SK-N-SH treated with all-trans-retinoic acid at 6 μM for 48 hours (cell line): Measurements from ENCODE around the gene ETF1.
"Not testable (repeated sequence)": the region's sequence is repeated elsewhere in the genome, so short reads cannot be mapped to it uniquely, and the experiment has no call there.

Experiments used
- ATAC-seq: fragments of 200-7000 bp; cut with Tn5 transposase; 3 replicates; pipeline ENCODE4 v1.9.1; 2020; ENCODE audit warnings: mild to moderate bottlenecking, moderate library complexity
- BACH2 ChIP-seq: fragments of 250-450 bp; sonication (Bioruptor Pico); IDR thresholded peaks from 2 replicates; pipeline ENCODE4 v1.9.0; 2021; ENCODE audit warnings: mild to moderate bottlenecking, borderline replicate concordance
- CREB5 ChIP-seq: fragments of 250-450 bp; sonication (Bioruptor Pico); IDR thresholded peaks from 2 replicates; pipeline ENCODE4 v1.5.1; 2020; ENCODE audit warnings: low read depth, mild to moderate bottlenecking, moderate library complexity
- CSDC2 ChIP-seq: fragments of 250-450 bp; sonication (Bioruptor Pico); IDR thresholded peaks from 2 replicates; pipeline ENCODE4 v1.5.0; 2020; ENCODE audit warnings: mild to moderate bottlenecking, moderate library complexity
- CSRNP3 ChIP-seq: fragments of 250-450 bp; sonication (Bioruptor Pico); IDR thresholded peaks from 2 replicates; pipeline ENCODE4 v1.5.1; 2021; ENCODE audit warnings: mild to moderate bottlenecking, moderate library complexity
- ESRRG ChIP-seq: fragments of 250-450 bp; sonication (Bioruptor Pico); IDR thresholded peaks from 2 replicates; pipeline ENCODE4 v1.6.1; 2021; ENCODE audit warnings: mild to moderate bottlenecking
- GLIS3 ChIP-seq: fragments of 250-450 bp; sonication (Bioruptor Pico); IDR thresholded peaks from 2 replicates; pipeline ENCODE4 v1.5.0; 2020; ENCODE audit warnings: mild to moderate bottlenecking, moderate library complexity
- ISL1 ChIP-seq: fragments of 250-450 bp; sonication (Bioruptor Pico); IDR thresholded peaks from 2 replicates; pipeline ENCODE4 v2.1.2; 2022; ENCODE audit warnings: mild to moderate bottlenecking, moderate library complexity
- OSR1 ChIP-seq: fragments of 250-450 bp; sonication (Bioruptor Pico); IDR thresholded peaks from 2 replicates; pipeline ENCODE4 v1.8.0; 2022; ENCODE audit warnings: moderate library complexity, mild to moderate bottlenecking, inconsistent platforms
- PATZ1 ChIP-seq: fragments of 250-450 bp; sonication (Bioruptor Pico); IDR thresholded peaks from 2 replicates; pipeline ENCODE4 v1.8.0; 2020; ENCODE audit warnings: mild to moderate bottlenecking, moderate library complexity, borderline replicate concordance
- POU6F1 ChIP-seq: fragments of 250-450 bp; sonication (Bioruptor Pico); IDR thresholded peaks from 2 replicates; pipeline ENCODE4 v1.8.0; 2021; ENCODE audit warnings: low read depth, mild to moderate bottlenecking, moderate library complexity, borderline replicate concordance
- RARB ChIP-seq: fragments of 250-450 bp; sonication (Bioruptor Pico); IDR thresholded peaks from 2 replicates; pipeline ENCODE4 v1.8.0; 2021; ENCODE audit warnings: mild to moderate bottlenecking, moderate library complexity
- SNAI2 ChIP-seq: fragments of 250-450 bp; sonication (Bioruptor Pico); IDR thresholded peaks from 2 replicates; pipeline ENCODE4 v1.5.0; 2020; ENCODE audit warnings: mild to moderate bottlenecking, moderate library complexity
- TCF4 ChIP-seq: fragments of 250-450 bp; sonication (Bioruptor Pico); IDR thresholded peaks from 2 replicates; pipeline ENCODE4 v1.8.0; 2021; ENCODE audit warnings: mild to moderate bottlenecking, moderate library complexity, borderline replicate concordance
- TSHZ2 ChIP-seq: fragments of 250-450 bp; sonication (Bioruptor Pico); IDR thresholded peaks from 2 replicates; pipeline ENCODE4 v1.5.0; 2020; ENCODE audit warnings: mild to moderate bottlenecking, moderate library complexity
- ZFP3 ChIP-seq: fragments of 250-450 bp; sonication (Bioruptor Pico); IDR thresholded peaks from 2 replicates; pipeline ENCODE4 v1.5.0; 2020; ENCODE audit warnings: mild to moderate bottlenecking, moderate library complexity
- ZFP30 ChIP-seq: fragments of 450-650 bp; formaldehyde crosslinking; IDR thresholded peaks from 2 replicates; pipeline ENCODE4 v1.5.0; 2022; ENCODE audit warnings: mild to moderate bottlenecking, moderate library complexity
- ZNF565 ChIP-seq: fragments of 450-650 bp; formaldehyde crosslinking; conservative IDR thresholded peaks from 2 replicates; pipeline ENCODE4 v1.5.0; 2020; ENCODE audit warnings: low read depth, mild to moderate bottlenecking, moderate library complexity
- ZNF70 ChIP-seq: fragments of 450-650 bp; formaldehyde crosslinking; IDR thresholded peaks from 2 replicates; pipeline ENCODE4 v1.5.0; 2020; ENCODE audit warnings: mild to moderate bottlenecking, moderate library complexity
- ZNF8 ChIP-seq: fragments of 450-650 bp; formaldehyde crosslinking; IDR thresholded peaks from 2 replicates; pipeline ENCODE4 v1.5.0; 2020; ENCODE audit warnings: mild to moderate bottlenecking, moderate library complexity

Gene ETF1

GRCh38 chr5:138514021-138514420 is 29.0 kb downstream of the ETF1 start:
- TF ChIP-seq ZNF565 (CRISPR knock-in tag) (no peak), RARB (CRISPR knock-in tag) (no peak), CSDC2 (CRISPR knock-in tag) (no peak), SNAI2 (CRISPR knock-in tag) (no peak), ZFP3 (CRISPR knock-in tag) (no peak), TCF4 (CRISPR knock-in tag) (no peak), ISL1 (CRISPR knock-in tag) (no peak), PATZ1 (CRISPR knock-in tag) (no peak), BACH2 (CRISPR knock-in tag) (no peak), POU6F1 (CRISPR knock-in tag) (no peak), TSHZ2 (CRISPR knock-in tag) (no peak), CREB5 (CRISPR knock-in tag) (no peak), GLIS3 (CRISPR knock-in tag) (no peak), ZNF70 (no peak), ZNF8 (CRISPR knock-in tag) (no peak), OSR1 (CRISPR knock-in tag) (no peak)
- no peak for ATAC-seq

- TF ChIP-seq ESRRG (CRISPR knock-in tag) (no peak), ZNF8 (CRISPR knock-in tag) (no peak), ZFP30 (CRISPR knock-in tag) (no peak), CSRNP3 (no peak), BACH2 (CRISPR knock-in tag) (no peak), CSDC2 (CRISPR knock-in tag) (no peak), POU6F1 (CRISPR knock-in tag) (no peak), SNAI2 (CRISPR knock-in tag) (no peak)
- ATAC-seq, result no peak
These were observed 34.1 kb downstream of the ETF1 start for GRCh38 chr5:138508958-138509357.

GRCh38 chr5:138507485-138507884 is 35.6 kb downstream of the ETF1 start:
- ATAC-seq, result not testable (repeated sequence)
